CD14-positive monocyte (primary cell): Measurements from ENCODE around the gene KCNC1. TPM values are rescaled to one million over a fixed set of nuclear protein-coding genes. Genes with fewer than 3 reads are reported as not detected.

ENCODE experiments used
- DNase-seq, 3 donors: peaks; one replicate each; pipeline ENCODE4 v3.0.0-alpha.2; 2011 to 2022
- H2AFZ ChIP-seq: 2 replicates; pipeline ENCODE4 v1.6.0; 2012; ENCODE audit warnings: mild to moderate bottlenecking, low read depth, low read length, inconsistent platforms; ENCODE audit not compliant: insufficient read depth, poor library complexity, severe bottlenecking
- H3K27ac ChIP-seq, 2 donors: 1 replicate in 1 of 2; 2 replicates in 1 of 2; pipeline ENCODE4 v1.5.1; 2012 to 2013; ENCODE audit warnings: low read length in 2 of 2, control low read depth in 1 of 2, inconsistent platforms in 1 of 2, low read depth in 1 of 2, mild to moderate bottlenecking in 1 of 2
- H3K27me3 ChIP-seq, 2 donors: one replicate each; pipeline versions ENCODE4 v1.6.0 to v1.6.1; 2011 to 2013; ENCODE audit warnings: low read length in 2 of 2; ENCODE audit not compliant: control insufficient read depth in 2 of 2, insufficient read depth in 2 of 2
- H3K36me3 ChIP-seq, 2 donors: replicated peaks in 1 of 2; 1 replicate in 1 of 2; 2 replicates in 1 of 2; pipeline versions ENCODE4 v1.5.1 to v1.6.1; 2012 to 2013; ENCODE audit warnings: low read length in 2 of 2, control low read depth in 1 of 2, inconsistent platforms in 1 of 2, mild to moderate bottlenecking in 1 of 2; ENCODE audit not compliant: insufficient read depth in 2 of 2, control insufficient read depth in 1 of 2
- H3K4me1 ChIP-seq, 2 donors: 1 replicate in 1 of 2; 2 replicates in 1 of 2; pipeline versions ENCODE4 v1.5.1 to v1.6.1; 2012 to 2013; ENCODE audit warnings: low read length in 2 of 2, control low read depth in 1 of 2, inconsistent platforms in 1 of 2, mild to moderate bottlenecking in 1 of 2, moderate library complexity in 1 of 2; ENCODE audit not compliant: insufficient read depth in 2 of 2, control insufficient read depth in 1 of 2
- H3K4me2 ChIP-seq: replicated peaks from 2 replicates; pipeline ENCODE3; 2012; ENCODE audit warnings: low read length, moderate library complexity, mild to moderate bottlenecking; ENCODE audit not compliant: poor library complexity, severe bottlenecking; ENCODE audit errors: extremely low read depth
- H3K4me3 ChIP-seq, 3 experiments: fragments of 200-600 bp in 1 of 3; sonication (generic) in 1 of 3; replicated peaks in 1 of 3; 1 replicate in 2 of 3; 2 replicates in 1 of 3; pipeline ENCODE4 v1.5.1; 2011 to 2013; ENCODE audit warnings: low read length in 3 of 3, mild to moderate bottlenecking in 3 of 3, control low read depth in 2 of 3, low read depth in 2 of 3, inconsistent platforms in 1 of 3, moderate library complexity in 1 of 3
- H3K79me2 ChIP-seq: 2 replicates; pipeline ENCODE4 v1.6.0; 2012; ENCODE audit warnings: mild to moderate bottlenecking, control low read depth, inconsistent platforms, low read length, moderate library complexity; ENCODE audit not compliant: insufficient read depth
- H3K9ac ChIP-seq: 2 replicates; pipeline ENCODE4 v1.6.0; 2017; ENCODE audit warnings: low read length, mild to moderate bottlenecking; ENCODE audit not compliant: insufficient read depth, poor library complexity, severe bottlenecking
- H3K9me3 ChIP-seq, 2 donors: replicated peaks in 1 of 2; 1 replicate in 1 of 2; 2 replicates in 1 of 2; pipeline versions ENCODE4 v1.5.1 to v1.6.1; 2012 to 2013; ENCODE audit warnings: low read length in 2 of 2, control low read depth in 1 of 2; ENCODE audit not compliant: control insufficient read depth in 1 of 2, insufficient read depth in 1 of 2
- H4K20me1 ChIP-seq: 2 replicates; pipeline ENCODE4 v1.6.0; 2012; ENCODE audit warnings: mild to moderate bottlenecking, low read length, control low read depth, moderate library complexity; ENCODE audit not compliant: insufficient read depth
- H3K27ac Mint-ChIP-seq, 7 donors: one replicate each; pipeline ENCODE4 v1.8.0; 2020; ENCODE audit warnings: mild to moderate bottlenecking in 7 of 7, mixed read lengths in 7 of 7, moderate library complexity in 6 of 7, inconsistent platforms in 2 of 7
- H3K27me3 Mint-ChIP-seq, 3 donors: one replicate each; pipeline ENCODE4 v1.8.0; 2021 to 2022; ENCODE audit warnings: low read depth in 3 of 3, mild to moderate bottlenecking in 3 of 3, mixed read lengths in 3 of 3, moderate library complexity in 3 of 3, inconsistent platforms in 1 of 3
- H3K36me3 Mint-ChIP-seq, 2 donors: one replicate each; pipeline ENCODE4 v1.8.0; 2020; ENCODE audit warnings: mixed read lengths in 2 of 2, inconsistent platforms in 1 of 2, mild to moderate bottlenecking in 1 of 2
- H3K4me1 Mint-ChIP-seq: one replicate; pipeline ENCODE4 v1.8.0; 2020; ENCODE audit warnings: mild to moderate bottlenecking, mixed read lengths
- H3K4me3 Mint-ChIP-seq, 2 donors: one replicate each; pipeline ENCODE4 v1.8.0; 2020; ENCODE audit warnings: mild to moderate bottlenecking in 2 of 2, mixed read lengths in 2 of 2, moderate library complexity in 1 of 2
- H3K9me3 Mint-ChIP-seq, 7 donors: one replicate each; pipeline ENCODE4 v1.8.0; 2020 to 2022; ENCODE audit warnings: mixed read lengths in 7 of 7, mild to moderate bottlenecking in 6 of 7, moderate library complexity in 6 of 7, inconsistent platforms in 2 of 7
- CTCF ChIP-seq: fragments of 200-600 bp; IDR thresholded peaks from one replicate; pipeline ENCODE4 v1.8.0; 2022; ENCODE audit warnings: antibody characterized with exemption, mild to moderate bottlenecking
- WGBS: methylation state at CpG from one replicate; pipeline ENCODE4 v1.1.5; 2013; ENCODE audit warnings: missing lambda C conversion rate; ENCODE audit not compliant: insufficient coverage; 5-methylcytosine and 5-hydroxymethylcytosine counted together
- intact Hi-C, 2 donors: fragments of 100-400 bp; cut with micrococcal nuclease; formaldehyde crosslinking; loops; one replicate each; pipeline versions ENCODE4 v1.15.0 to v1.15.1; 2023
- polyA plus RNA-seq, 3 donors: library from polyadenylated mRNA; depleted of rRNA in 1 of 3; unstranded in 2 of 3; stranded (reverse) in 1 of 3; fragments of 300-500 nt in 2 of 3; fragments of >200 nt in 1 of 3; fragmentation: Illumina TruSeq in 2 of 3; gene quantifications; 1 replicate in 2 of 3; 2 replicates in 1 of 3; pipeline ENCODE4 v1.2.3, GENCODE V29; 2012 to 2021

The KCNC1 gene
- polyA plus RNA-seq, 3 donors = not detected

DNA sequence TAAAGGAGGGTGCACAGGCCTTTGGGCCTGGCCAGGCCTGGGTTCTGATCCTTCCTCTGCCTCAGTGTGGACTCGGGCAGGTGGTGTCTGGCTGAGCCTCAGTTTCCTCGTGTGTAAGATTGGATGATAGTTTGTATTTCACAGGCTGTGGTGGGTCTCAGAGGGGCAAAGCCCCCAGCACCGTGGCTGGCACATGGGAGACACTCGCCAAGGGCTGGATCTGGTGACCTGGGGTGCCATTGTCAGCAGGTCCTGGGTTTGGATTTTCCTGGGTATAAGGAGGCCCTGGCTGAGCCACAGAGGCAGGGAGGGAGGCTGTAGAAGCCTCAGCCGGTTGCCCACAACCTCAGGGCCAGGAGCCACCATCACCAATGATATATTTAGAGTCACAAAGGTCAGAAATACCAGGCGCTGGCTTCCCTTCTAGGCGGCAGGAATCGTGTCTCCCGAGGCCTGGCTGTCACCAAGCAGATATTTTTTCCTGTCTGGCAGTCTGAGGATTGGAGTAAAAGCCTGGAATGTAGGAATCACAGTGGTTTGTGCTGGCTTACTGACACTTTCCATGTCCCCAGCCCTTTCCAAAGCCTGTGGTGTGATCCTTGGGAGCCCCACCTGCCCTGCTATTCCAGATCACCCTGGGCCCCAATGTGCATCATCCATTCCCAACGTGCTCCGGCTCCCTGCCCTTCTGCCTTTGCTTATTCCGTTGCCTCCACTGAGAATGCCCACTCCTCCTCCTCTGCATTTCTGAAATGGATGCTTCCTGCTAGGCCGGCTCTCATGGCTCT lies 15.6 kb downstream of the KCNC1 start:
- peaks cover 7 to 11% (median 9%) of the 10 kb centered on the region in 3 donors for H3K27me3 Mint-ChIP-seq
- H3K79me2 ChIP-seq = no peaks in the 10 kb centered on the region
- 75% methylated on average over 12 of the region's 13 CpGs for WGBS

DNA sequence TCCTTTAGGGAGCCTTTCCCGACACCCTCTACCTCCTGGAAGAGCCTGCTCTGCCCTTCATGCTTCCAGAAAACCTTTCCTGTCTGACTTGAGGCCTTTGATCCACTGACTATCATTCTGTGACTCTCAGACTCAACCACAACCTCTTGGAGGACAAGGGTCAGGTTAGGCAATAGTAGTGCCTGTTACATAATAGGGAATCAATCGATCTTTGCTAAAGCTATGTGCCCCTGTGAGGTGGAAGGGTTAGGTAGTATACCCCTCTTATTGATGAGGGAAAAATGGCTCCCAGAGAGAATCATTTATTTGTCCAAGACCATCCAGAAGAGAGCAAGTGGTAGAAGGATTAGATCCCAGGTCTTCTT lies 16.2 kb downstream of the KCNC1 start:
- Mint-ChIP-seq H3K36me3 (no peaks in the 10 kb centered on the region), H3K9me3 (no peaks in the 10 kb centered on the region), H3K4me1 (no peaks in the 10 kb centered on the region), H3K27me3 (peaks cover 8 to 12% (median 10%) of the 10 kb centered on the region in 3 donors), H3K27ac (peak overlapping the region in 1 of 7 donors; percentile 47), H3K4me3 (no peak overlapping the region)
- Histone ChIP-seq H3K4me1 (no peaks in the 10 kb centered on the region), H3K9me3 (no peaks in the 10 kb centered on the region), H3K4me2 (no peak overlapping the region), H3K4me3 (no peak overlapping the region), H3K27me3 (no peaks in the 10 kb centered on the region), H2AFZ (no peak overlapping the region), H4K20me1 (no peaks in the 10 kb centered on the region), H3K36me3 (no peaks in the 10 kb centered on the region), H3K79me2 (no peaks in the 10 kb centered on the region), H3K27ac (no peak overlapping the region), H3K9ac (no peak overlapping the region)
- no peak for DNase-seq
- 100% methylated on average over 1 of the region's 2 CpGs for WGBS
- no peak for TF ChIP-seq CTCF
- intact Hi-C loops = no loop called here

More for the DNA sequence above, 15.6 kb downstream of the KCNC1 start:
- Mint-ChIP-seq H3K27ac (peak overlapping the region in 1 of 7 donors; percentile 47), H3K36me3 (no peaks in the 10 kb centered on the region), H3K4me3 (no peak overlapping the region), H3K9me3 (no peaks in the 10 kb centered on the region), H3K4me1 (no peaks in the 10 kb centered on the region)
- H3K9me3 ChIP-seq = no peaks in the 10 kb centered on the region
- H3K36me3 ChIP-seq = no peaks in the 10 kb centered on the region
- no peaks in the 10 kb centered on the region for H4K20me1 ChIP-seq
- DNase-seq = no peak
- H3K4me2 ChIP-seq = no peak overlapping the region
- no peak overlapping the region for H3K4me3 ChIP-seq
- H3K27me3 ChIP-seq = no peaks in the 10 kb centered on the region
- no peak overlapping the region for H3K9ac ChIP-seq
- no peak for TF ChIP-seq CTCF
- intact Hi-C loops = no loop called here
- no peaks in the 10 kb centered on the region for H3K4me1 ChIP-seq
- no peak overlapping the region for H3K27ac ChIP-seq
- H2AFZ ChIP-seq = no peak overlapping the region
